ENCODE data around the gene A2M. TPM values are rescaled to one million over a fixed set of nuclear protein-coding genes. Genes with fewer than 3 reads are reported as not detected.

The A2M gene
- polyA plus RNA-seq, 1 experiment = 1.2 TPM

DNA sequence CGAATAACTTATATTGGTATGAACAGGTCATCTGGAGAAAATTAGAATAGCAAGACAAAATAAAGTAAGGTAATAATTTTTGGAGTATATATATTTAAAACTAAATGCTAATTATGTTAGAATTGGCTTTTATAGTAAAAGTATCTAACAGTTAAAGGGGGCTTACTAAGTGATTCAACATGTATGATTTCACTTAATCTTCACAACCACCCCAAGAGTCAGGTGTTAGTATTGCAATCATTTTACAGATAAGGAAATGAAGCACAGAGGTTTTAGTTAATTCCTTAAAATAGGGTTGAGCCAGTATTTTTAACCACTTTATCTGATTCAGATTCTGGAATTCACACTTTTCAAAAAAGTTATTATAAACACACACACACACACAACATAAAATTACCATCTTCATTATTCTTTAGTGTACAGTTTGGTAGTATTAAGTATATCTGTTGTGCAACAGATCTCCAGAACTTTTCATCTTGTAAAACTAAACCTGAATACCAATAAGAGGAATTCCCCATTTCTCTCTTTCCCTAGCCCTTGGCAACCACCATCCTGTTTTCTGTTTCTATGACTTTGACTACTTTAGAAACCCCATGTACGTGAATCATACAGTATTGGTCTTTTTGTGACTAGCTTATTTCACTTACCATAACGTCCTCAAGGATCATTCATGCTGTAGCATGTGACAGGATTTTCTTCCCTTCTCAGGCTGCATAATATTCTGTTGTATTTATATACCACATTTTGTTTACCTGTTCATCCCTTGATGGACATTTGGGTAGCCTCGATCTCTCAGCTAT is 12.5 kb downstream of the A2M start:
- H3K27ac ChIP-seq (ENCODE audit: low read depth, low read length) = no peak overlapping the region
- no peaks in the 10 kb centered on the region for H3K27me3 ChIP-seq (ENCODE audit: control insufficient read depth, insufficient read depth, low read length)
- no peak for DNase-seq (ENCODE audit: low read depth, low spot score)
- ChIA-PET POLR2A (no interaction called here), CTCF (interaction anchor here (0.8 kb wide), 1 partner anchor 213 kb away, joined by 3 read pairs; no protein-coding TSS in a partner anchor)
- no peak for TF ChIP-seq CTCF (IDR thresholded peaks at IDR 0.05; ENCODE audit: low read depth, low read length)
- no peaks in the 10 kb centered on the region for H3K9me3 ChIP-seq (ENCODE audit: control insufficient read depth, insufficient read depth, low read length)
- no peak overlapping the region for H3K4me3 ChIP-seq (ENCODE audit: low read depth, low read length)

DNA sequence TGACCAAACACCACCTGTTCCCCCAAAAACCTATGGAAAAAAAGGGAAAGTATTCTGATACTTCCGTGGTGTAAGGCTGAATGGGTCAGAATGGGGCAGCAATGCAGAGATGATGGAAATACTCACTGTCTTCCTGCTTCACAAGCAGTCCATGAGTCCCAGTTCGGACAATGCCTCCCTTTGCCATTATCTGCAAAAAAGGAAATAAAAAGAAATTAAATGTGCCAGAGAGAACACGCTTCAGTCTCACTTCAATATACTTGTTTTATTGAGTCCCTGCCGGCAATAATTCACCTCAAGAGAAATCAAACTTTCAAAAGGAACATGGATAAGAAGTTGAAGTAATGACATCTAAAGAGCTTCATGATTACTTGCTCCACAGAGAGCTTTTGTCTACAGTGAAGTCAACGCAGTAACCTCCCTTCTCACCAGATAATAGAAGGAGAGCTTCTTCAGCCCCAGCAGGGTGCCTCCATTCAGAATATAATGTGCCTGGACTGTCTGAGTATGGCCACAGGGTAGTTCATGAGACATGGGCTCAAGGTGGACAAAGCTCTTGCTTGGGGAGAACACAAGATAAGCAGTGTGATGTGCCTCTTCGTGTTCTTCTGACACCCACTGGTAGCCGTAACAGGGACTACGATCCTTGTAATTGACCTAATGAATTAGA is 14.6 kb downstream of the A2M start:
- no peak for DNase-seq (ENCODE audit: low read depth, low spot score)
- H3K4me3 ChIP-seq (ENCODE audit: low read depth, low read length) = no peak overlapping the region
- H3K27ac ChIP-seq (ENCODE audit: low read depth, low read length) = no peak overlapping the region
- TF ChIP-seq CTCF (IDR thresholded peaks at IDR 0.05; ENCODE audit: low read depth, low read length) = no peak
- H3K9me3 ChIP-seq (ENCODE audit: control insufficient read depth, insufficient read depth, low read length) = no peaks in the 10 kb centered on the region
- POLR2A ChIA-PET = no interaction called here
- H3K27me3 ChIP-seq (ENCODE audit: control insufficient read depth, insufficient read depth, low read length) = no peaks in the 10 kb centered on the region
- CTCF ChIA-PET = no interaction called here

- no peak for DNase-seq (ENCODE audit: low read depth, low spot score)
- Histone ChIP-seq H3K27me3 (ENCODE audit: control insufficient read depth, insufficient read depth, low read length) (no peaks in the 10 kb centered on the region), H3K27ac (ENCODE audit: low read depth, low read length) (no peak overlapping the region), H3K9me3 (ENCODE audit: control insufficient read depth, insufficient read depth, low read length) (no peaks in the 10 kb centered on the region), H3K4me3 (ENCODE audit: low read depth, low read length) (no peak overlapping the region)
- TF ChIP-seq CTCF (IDR thresholded peaks at IDR 0.05; ENCODE audit: low read depth, low read length) = no peak
- ChIA-PET CTCF (no interaction called here), POLR2A (no interaction called here)
Observed at GRCh38 chr12:9099552-9100190, 16.0 kb downstream of the A2M start.

DNA sequence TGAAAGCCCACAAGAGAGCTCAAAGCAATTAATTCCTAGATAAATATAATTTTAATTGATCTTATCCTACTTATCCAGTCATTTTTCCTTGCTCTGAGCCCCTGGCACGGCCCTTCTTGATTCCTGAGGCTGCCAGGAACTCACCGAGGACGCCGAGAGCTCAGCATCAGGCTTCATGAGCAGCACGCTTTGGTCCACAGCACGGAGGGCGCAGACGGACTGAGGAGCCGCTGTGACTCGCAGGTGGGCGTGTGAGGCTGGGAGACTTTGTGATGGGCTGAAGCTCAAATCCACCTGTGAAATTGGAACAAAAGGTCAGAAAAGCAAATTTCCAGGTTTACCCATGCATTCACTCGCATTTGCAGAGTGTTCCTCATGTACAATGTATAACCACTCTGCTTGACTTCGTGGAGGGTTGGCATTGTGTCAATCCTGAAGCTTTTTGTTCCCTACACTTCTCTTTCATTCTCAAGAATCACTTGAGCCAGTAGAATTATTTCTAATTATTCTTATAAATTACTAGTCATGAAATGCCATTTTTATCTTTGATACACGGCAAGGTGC is 17.2 kb downstream of the A2M start:
- POLR2A ChIA-PET = no interaction called here

More for the DNA sequence above, 17.2 kb downstream of the A2M start:
- Histone ChIP-seq H3K27ac (ENCODE audit: low read depth, low read length) (no peak overlapping the region), H3K27me3 (ENCODE audit: control insufficient read depth, insufficient read depth, low read length) (no peaks in the 10 kb centered on the region), H3K4me3 (ENCODE audit: low read depth, low read length) (no peak overlapping the region), H3K9me3 (ENCODE audit: control insufficient read depth, insufficient read depth, low read length) (no peaks in the 10 kb centered on the region)
- DNase-seq (ENCODE audit: low read depth, low spot score) = no peak
- CTCF ChIA-PET = no interaction called here
- no peak for TF ChIP-seq CTCF (IDR thresholded peaks at IDR 0.05; ENCODE audit: low read depth, low read length)

Measured in AG04450 (cell line).